HG02870 (cell line): Measurements from ENCODE around the gene IQCC.

ENCODE experiments used
- ATAC-seq: cut with Tn5 transposase; IDR thresholded peaks from one replicate; pipeline ENCODE4 v1.9.1; 2021; ENCODE audit warnings: mild to moderate bottlenecking, moderate library complexity; ENCODE audit not compliant: unreplicated experiment

IQCC gene

DNA sequence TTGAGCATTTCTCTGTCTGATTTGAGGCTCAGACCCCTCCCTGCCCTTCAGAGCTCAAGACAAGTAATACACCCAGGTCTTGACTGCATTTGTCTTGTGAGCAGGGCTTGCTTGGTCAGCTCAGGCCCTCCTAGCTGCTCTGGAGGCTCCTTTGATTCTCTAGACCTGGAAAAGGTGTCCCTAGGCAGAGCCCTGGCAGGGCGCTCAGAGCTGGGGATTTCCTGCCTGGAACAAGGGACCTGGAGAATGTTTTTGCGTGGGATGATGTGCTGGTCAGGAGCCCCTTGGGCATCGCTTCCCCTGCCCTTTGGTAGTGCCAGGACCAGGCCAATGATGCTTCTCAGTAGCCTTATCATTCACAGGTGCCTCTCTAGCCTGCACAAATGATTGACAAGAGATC, 9.9 kb upstream of the IQCC start:
- no peak for ATAC-seq

DNA sequence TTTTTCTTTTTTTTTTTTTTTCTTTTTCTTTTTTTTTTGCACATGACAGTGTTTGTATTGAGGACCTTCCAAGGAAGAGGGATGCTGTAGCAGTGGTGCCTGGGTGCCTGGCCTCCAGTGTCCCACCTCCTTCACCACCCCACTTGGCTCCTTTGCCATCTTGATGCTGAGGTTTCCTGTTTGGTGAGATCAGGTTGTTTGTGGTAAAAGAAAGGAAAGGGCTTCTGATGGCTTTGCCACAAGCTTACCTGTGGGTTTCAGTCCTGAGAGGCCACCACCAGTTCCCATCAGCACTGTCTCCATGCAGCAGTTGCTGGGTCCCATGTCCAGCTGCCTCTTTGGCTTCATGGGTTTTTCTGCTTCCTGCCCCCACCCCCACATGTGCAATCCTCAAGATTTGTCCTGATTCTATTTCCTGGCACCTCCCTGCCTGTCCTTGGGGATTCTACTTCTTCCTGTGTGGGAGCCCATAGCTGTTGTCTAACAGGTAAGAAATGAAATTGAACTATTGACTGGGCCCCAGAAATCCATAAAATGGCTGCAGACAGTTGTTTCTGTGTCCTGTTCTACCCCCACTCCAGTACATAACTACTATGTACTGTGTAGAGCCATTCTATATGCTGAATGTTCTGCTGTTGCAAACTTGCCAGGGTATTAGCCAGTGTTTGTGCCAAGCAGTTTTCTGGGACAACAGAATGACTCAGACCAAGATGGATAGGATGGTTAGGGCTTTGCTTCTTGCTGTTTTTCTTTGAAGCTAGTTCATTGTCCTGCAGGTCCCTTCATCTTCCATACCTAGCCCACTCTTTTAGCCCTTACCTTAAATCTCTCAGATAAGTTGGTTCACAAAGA, 9.3 kb upstream of the IQCC start:
- ATAC-seq: no peak

DNA sequence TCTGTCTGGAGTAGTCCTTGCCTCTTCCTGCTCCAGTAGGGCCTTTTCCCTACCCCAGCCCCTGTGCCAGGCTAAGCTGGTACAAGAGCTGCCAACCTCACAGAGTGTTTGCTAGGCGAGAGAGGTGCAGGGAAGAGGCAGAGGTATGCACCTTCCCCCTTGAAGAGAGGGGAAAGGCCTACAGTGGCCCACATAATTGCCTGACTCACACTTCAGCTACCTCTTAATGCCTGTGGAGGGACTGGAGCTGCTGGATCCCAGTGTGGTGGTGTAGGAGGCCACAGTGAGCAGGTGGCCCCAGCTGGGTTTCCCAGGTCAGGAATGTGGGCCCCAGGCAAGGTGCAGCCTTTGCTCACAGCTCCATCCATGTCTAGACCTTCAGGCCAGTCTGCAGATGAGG, 8.4 kb upstream of the IQCC start:
- no peak for ATAC-seq

DNA sequence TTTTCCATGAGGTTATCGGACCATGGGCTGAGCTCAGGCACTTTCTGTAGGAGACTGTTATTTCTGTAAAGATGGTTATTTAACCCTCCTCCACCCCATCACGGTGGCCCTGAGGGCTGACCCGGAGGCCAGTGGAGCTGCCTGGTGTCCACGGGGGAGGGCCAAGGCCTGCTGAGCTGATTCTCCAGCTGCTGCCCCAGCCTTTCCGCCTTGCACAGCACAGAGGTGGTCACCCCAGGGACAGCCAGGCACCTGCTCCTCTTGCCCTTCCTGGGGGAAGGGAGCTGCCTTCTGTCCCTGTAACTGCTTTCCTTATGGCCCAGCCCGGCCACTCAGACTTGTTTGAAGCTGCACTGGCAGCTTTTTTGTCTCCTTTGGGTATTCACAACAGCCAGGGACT, 7.6 kb upstream of the IQCC start:
- ATAC-seq: no peak

DNA sequence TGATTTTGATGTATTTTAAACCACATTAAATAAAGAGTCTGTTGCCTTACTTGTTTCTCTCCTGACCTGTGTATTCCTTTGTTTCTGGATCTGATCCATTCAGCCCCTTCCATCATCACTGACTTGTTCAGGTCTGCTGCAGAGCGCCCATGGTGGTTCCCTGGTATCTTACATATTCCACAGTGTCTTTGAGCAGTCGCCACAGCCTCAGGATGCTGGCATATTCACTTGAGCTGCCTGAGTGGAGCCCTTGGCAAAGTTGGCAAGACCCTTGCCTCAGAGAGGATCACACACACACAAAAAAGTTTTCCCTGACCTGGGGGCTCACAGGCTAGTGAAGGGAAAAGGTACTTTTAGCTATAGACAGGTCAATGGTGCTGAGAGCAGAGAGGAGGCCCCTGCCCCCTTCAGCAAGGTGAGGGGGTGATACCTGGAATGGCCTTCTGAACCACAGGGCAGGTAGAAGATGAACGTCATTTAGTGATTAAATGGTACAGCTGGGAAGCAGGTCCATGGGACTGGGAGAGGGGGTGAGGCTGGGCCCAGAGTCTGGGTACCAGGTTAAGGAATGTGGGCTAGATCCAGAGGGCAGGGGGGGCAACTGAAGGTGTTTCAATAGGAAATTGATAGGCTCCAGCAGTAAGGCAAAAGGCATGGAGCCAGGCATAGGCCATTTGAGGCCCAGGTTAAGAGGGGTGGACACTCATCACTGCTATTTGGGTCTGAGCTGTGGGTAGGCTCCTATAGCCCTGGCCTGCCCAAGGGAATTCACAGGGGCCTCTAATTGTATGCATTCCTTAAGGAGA, 7.0 kb upstream of the IQCC start:
- no peak for ATAC-seq

DNA sequence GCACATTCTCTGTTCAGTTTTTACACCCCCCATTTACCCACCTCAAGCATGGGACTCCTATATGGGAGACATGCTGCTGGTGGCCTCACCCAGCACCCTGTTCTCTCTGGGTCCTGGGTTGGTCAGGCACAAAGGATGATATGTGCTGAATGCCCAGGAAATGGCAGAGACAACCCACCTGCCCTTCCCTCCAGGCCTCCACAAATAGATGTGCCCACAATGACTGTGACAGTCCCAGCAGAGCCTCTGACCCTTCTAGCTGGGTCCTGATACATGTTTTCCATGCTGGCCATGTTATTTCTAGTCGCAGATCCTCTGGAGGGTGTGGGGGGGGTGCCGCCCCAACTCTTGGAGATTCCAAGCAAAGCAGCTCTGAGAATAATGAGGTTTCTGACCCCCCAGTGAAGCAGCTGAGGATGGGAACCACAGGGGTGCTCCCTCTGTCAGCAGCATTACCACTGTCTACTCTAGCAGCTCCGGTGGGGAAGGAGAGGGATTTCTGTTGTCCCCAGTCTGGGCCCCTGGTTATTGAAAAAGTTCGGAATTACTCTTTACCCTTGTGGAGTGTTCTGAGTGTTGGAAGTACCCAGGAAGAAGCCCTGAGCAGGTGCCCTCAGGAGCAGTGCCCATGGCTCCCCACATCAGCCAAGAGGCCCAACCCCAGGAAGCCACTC, 6.3 kb upstream of the IQCC start:
- no peak for ATAC-seq

DNA sequence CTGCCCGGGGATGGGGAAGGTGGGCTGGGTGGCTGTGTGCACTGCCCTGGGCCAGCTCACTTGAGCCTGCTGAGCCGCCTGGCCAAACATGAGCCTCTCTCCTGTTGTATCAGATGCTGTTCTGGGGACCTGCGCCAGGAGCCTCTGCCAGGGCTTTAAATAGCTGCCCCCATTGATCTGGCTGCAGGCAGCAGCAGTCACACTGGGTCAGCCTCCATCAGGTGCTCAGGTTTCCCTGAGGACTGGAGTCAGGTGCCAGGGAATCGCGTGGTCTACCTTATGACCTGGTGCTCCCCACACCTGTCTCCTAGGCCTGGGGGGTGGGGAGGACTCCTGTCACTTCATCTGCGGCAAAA, 5.8 kb upstream of the IQCC start:
- ATAC-seq: no peak

DNA sequence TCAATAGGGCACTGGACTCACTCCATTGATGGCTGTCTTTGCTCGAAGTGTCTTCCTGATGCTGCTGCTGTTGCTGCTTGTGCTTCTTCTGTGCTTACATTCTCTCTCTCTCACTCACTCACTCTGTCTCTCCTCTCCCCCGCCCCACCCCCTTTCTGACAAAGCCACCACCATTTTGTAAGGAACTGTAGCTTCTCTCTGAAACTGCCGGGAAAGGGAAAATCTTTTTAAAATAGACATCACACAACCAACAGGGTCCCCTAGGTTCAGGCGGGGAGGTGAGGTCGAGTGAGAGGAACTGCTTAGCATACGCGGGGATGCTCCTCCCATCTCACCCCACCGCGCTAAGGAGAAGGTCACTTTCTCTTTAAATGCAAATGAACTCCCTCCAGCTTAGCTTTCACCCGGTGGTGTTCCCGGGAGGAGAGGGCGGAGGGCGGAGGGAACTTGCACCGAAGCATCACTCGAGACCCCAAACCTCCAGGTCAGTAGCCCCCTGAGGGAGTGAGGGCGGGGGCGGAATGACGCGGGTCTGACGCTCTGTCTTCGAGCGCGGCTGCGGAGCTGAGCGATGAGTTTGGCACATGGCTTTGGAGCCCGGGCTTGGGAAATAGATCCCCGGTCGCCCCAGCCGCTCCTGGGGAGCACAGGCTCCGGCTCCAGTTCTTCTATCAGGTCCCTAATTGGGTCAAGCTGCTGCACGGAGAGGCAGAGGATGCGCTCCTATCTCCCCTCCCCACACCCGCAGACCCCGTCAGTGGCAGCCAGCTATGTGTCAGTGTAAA, 5.1 kb upstream of the IQCC start, which contains the start of gene CCDC28B:
CCDC28B (plus strand) TSS at position 370 of the 785 bp plus-strand sequence. CDS start 1,341 bp downstream, outside the sequence.
- ATAC-seq: no peak

DNA sequence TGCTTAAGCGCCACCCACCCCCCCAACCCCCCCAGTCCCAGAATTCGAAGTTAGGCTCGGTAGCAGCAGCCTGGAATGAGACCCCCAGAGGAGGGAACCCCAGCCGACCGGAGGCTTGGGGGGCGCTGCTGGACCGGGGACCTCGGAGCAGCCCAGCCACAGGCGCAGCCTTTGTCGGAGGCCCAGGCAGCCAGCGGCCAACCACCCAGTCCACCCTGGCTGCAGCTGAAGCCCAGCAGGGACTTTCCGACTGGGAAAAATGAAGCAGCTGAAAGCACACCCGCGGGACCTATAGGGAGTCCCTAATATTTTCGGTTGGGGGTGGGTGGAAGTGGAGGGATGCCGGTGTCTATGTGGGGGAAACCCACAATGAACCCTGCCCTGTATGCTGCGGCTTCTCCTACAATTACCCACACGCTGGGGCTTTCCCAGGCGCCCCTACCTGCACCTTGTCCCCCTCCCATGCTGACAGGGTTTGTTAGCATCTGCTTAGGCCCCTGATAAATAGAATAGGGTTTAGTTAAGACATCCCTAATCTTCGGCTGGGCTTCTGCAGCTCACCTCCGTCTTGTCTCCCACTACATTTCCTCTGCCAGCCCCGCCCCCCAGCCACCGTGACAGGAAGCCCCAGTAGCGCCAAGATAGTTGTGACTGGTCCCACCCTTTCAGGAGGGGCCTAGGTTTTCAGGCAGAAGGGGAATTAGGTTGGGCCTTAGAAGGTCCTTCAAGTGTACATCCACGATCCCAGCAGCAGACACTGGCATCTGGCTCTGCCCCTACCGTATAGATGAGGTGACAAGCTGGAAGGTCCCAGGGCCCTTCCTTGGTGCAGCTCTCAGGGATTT, 4.2 kb upstream of the IQCC start:
- ATAC-seq: no peak

DNA sequence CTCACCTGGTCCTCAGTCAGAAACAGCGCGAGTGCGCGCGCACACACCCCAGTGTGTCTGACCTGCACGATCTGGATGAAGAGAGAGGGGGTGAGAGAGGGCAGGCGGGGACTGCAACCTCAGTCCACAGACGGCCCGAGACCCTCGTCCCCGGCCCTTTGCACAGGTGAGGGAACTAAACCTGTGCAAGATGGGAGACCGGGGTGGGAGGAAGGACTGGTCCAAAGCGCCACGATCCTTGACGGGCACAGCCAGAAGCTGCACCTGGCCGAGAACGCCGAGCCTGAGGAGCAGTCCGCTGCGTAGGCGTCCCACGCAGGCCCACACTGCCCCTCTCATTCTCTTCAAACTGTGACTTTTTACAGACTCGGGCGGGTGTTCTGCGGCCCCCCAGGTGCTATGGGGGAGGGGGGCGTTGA, 519 bp upstream of the IQCC start:
- no peak for ATAC-seq

DNA sequence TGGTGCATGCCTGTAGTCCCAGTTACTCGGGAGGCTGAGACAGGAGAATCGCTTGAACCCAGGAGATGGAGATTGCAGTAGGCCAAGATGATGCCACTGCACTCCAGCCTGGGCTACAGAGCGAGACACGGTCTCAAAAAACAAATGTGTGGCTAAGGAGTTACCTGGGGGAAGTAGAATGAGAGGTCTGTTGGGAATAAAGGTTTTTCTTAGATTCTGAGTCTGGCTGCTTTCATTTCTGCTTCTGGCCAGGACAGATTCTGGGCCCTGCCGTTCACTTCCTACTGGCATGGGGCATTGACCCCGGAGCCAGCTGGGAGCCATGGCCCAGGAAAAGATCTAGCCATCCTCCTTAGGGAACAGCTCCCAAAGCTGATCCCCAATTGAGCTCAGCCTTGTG, 3.0 kb downstream of the IQCC start:
- ATAC-seq: no peak

DNA sequence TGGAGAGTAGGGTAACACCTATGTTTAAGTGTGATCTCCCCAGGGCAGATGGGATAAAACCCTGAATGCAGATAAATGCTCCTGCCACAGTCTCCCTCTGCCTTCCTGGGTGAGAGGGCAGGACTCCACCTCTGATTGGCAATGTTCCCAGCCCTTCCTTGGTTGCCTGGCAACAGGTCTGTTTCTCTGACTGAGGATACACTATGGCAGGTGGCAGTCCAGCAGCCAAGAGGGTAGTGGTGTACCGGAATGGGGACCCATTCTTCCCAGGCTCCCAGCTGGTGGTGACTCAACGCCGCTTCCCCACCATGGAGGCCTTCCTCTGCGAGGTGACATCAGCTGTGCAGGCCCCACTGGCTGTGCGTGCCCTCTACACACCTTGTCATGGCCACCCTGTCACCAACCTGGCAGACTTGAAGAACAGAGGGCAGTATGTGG, 3.4 kb downstream of the IQCC start, which contains the start of gene DCDC2B:
DCDC2B (plus strand) TSS at position 199 of the 438 bp plus-strand sequence; CDS start at position 204, 5 bp downstream.
- no peak for ATAC-seq

DNA sequence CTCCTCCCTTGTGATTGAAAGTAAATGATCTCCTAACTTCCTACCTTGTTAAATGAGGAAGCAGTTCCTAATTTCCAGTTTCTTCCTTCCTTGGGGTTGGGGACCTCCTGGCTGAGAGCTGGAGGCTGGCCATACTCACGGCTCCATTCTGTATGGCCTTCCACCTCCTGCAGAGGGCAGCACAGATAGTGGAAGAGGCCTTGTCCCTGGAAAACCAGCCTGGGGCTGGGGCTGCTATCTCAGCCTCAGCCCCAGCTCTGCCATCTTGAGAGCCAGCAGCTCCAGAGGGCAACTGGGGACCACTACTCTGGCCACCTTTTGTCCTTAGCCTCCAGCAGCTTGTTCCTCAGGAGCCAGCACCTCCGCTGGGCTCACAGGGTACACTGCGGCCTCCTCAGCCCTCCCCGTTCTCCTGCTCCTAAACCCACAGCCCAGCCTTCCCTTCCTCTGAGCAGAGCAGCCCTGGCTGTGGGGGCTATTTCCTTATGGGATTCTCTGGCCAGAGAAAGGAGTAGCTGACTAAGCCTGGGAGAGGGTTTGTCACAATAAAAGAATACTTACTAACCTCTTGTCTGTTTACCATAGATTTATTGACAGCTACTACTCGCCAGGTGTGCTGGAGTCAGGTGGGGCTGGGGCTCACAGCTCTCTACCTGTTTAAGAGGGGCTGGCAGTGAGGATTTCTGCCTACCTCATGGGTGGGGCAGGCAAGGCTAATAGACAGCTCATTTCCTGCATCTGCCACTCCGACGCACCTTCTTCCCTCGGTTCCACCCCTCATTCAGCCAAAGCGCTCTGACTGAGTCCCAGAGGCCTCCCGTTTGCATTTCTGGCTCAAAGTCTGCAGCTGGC, 10.4 kb downstream of the IQCC start:
- no peak for ATAC-seq

DNA sequence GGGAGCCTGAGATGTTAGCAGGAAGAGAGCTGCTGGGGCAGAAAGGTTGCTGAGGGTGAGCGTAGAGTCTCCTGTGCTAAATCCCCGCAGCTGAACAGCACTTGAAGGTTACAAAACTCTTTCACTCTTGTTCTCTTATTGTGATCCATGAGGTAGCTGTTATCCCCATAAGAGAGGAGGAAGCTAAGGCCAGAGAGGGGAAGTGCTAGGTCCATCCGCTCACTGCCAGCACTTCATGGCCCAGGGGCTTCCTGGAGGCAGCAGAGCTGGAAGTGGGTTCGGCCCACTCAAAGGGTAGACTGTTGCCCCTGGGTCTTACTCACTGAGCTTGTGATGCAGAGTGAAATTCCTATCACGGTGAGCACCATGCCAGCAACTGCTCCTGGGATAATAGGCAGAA, 11.1 kb downstream of the IQCC start:
- no peak for ATAC-seq

DNA sequence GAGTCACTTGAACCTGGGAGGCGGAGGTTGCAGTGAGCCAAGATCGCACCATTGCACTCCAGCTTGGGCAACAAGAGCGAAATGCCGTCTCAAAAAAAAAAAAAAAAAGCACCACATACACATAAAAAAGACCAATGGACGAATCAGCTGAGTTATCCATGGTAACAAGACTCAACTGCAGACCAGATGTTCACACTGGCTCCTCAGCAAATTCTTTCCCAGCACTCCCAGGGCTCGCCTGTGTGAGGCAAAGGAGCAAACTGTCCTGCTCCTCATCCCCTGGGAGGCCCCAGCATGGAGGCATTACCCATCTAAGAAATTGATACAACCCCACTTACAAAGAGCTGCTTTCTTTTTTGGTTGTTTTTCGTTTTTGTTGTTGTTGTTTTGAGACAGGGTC, 13.6 kb downstream of the IQCC start:
- no peak for ATAC-seq

DNA sequence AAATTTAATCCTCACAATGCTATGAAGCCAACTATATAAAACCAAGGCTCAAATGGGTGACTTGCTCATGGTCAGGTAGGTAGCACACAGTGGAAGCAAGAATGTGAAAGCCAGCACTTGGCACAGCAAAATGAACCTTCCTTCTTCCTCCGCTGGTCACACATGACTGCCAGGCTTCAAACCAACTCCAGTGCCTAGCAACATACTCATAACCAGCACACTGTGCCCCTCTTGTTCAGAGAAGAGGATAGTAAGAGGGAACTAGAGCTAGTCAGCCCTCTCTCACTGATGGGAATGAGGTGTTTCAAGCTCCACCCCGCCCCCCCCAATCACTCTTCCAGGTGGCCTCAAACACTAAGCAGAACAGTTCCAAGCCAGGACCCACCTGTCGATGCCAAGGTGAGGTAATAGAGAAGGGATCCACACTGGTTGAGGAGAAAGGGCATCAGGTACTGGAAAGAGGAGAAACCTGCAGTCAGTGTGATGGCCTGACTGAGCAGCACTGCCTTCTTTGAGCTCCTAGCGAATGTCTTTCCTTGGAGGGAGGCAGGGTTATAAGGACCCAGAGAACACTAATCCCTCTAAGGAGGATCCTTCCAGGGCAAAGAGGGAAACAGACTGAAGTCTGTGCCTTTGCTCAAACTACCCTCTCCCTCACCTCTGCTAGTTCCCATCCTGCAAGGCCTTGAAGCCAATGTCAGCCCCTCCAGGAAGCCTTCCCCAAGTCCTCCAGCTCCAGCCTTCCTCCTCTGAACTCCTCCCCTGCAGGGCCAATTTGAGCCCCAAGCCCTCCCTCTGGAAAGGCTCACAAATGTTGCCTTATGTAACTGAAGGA, 15.5 kb downstream of the IQCC start:
- no peak for ATAC-seq

DNA sequence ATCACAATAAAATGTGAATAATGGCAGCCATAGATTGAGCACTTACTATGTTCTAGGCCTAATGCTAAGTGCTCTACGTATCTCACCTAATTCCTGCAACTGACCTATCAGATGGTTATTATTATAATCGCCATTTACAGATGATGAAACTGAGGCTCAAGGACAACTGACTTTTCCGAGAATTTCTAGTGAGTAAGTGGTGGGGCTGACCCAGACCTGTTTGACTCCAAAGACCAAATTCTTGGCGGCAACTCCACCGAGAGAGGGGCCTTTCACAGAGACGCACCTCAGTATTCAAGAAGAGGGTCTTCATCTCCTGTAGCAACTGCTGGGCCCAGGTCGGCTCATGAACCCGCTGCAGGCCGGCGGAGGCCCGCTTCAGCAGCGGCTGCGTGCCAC, 16.1 kb downstream of the IQCC start:
- no peak for ATAC-seq
